NT2/D1 (cell line): ENCODE data around the gene TMCC2.

ENCODE experiments used
- SUZ12 ChIP-seq: IDR thresholded peaks from 2 replicates; pipeline ENCODE4 v1.6.1; 2011; ENCODE audit not compliant: insufficient read length, insufficient read depth; ENCODE audit errors: extremely low read depth
- YY1 ChIP-seq: IDR thresholded peaks from 2 replicates; pipeline ENCODE4 v1.6.1; 2011; ENCODE audit not compliant: insufficient read length, insufficient read depth
- ZNF274 ChIP-seq: IDR thresholded peaks from 2 replicates; pipeline ENCODE4 v1.6.1; 2011; ENCODE audit warnings: mild to moderate bottlenecking, low read depth, low read length

DNA sequence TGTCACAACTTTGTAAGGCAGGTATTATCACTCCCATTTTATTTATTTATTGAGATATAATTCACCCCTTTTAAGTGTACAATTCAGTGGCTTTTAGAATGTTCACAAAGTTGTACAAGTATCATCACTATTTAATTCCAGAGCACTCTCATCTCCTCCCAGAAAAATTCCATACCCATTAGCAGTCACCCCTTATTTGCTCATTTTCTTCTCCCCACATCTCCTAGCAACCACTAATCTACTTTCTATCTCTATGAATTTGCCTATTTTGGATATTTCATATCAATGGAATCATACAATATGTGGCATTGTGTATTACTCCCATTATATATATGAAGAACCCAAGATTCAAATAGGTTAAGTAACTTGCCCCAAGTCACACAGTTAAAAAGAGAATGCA, 23.2 kb upstream of the TMCC2 start:
- TF ChIP-seq YY1 = no peak
- no peak for TF ChIP-seq ZNF274
- TF ChIP-seq SUZ12 = no peak
